GM23248 (cell line): ENCODE measurements around the gene TSPEAR. TPM values are rescaled to one million over a fixed set of nuclear protein-coding genes. Genes with fewer than 3 reads are reported as not detected.

Source experiments
- DNase-seq: peaks from one replicate; pipeline ENCODE4 v3.0.0-alpha.2; 2015
- H2AFZ ChIP-seq: fragments of 200-600 bp; sonication (generic); 2 replicates; pipeline ENCODE4 v1.6.1; 2016; ENCODE audit warnings: antibody characterized with exemption
- H3F3A ChIP-seq: fragments of 200-600 bp; sonication (generic); 2 replicates; pipeline ENCODE4 v1.6.1; 2016; ENCODE audit warnings: mild to moderate bottlenecking, antibody characterized with exemption, mixed run types; ENCODE audit not compliant: insufficient read depth
- H3K27ac ChIP-seq: fragments of 200-600 bp; sonication (generic); 2 replicates; pipeline ENCODE4 v1.5.1; 2016; ENCODE audit warnings: mild to moderate bottlenecking
- H3K27me3 ChIP-seq: fragments of 200-600 bp; sonication (generic); replicated peaks from 2 replicates; pipeline ENCODE4 v1.6.1; 2016; ENCODE audit warnings: mild to moderate bottlenecking; ENCODE audit not compliant: insufficient read depth
- H3K36me3 ChIP-seq: fragments of 200-600 bp; sonication (generic); 2 replicates; pipeline ENCODE4 v1.6.1; 2016; ENCODE audit warnings: low read depth, mild to moderate bottlenecking
- H3K4me1 ChIP-seq: fragments of 200-600 bp; sonication (generic); 2 replicates; pipeline ENCODE4 v1.6.1; 2016; ENCODE audit warnings: mild to moderate bottlenecking; ENCODE audit not compliant: insufficient read depth
- H3K4me2 ChIP-seq: fragments of 200-600 bp; sonication (generic); one replicate; pipeline ENCODE4 v1.6.1; 2016; ENCODE audit warnings: mild to moderate bottlenecking; ENCODE audit not compliant: unreplicated experiment
- H3K4me3 ChIP-seq: fragments of 200-600 bp; sonication (generic); 2 replicates; pipeline ENCODE4 v1.5.1; 2016; ENCODE audit warnings: mild to moderate bottlenecking
- H3K79me2 ChIP-seq: fragments of 200-600 bp; sonication (generic); 2 replicates; pipeline ENCODE4 v1.6.1; 2016; ENCODE audit warnings: mild to moderate bottlenecking; ENCODE audit not compliant: insufficient read depth
- H3K9ac ChIP-seq: fragments of 200-600 bp; sonication (generic); 2 replicates; pipeline ENCODE4 v1.6.1; 2016; ENCODE audit warnings: mild to moderate bottlenecking
- H3K9me2 ChIP-seq: fragments of 200-600 bp; sonication (generic); 2 replicates; pipeline ENCODE4 v1.6.1; 2016; ENCODE audit warnings: mixed run types, mild to moderate bottlenecking, moderate library complexity; ENCODE audit not compliant: insufficient read depth
- H3K9me3 ChIP-seq: fragments of 200-600 bp; sonication (generic); one replicate; pipeline ENCODE4 v1.6.1; 2017; ENCODE audit warnings: low read depth
- H4K20me1 ChIP-seq: fragments of 200-600 bp; sonication (generic); 2 replicates; pipeline ENCODE4 v1.6.0; 2016; ENCODE audit not compliant: insufficient read depth
- EZH2 ChIP-seq: fragments of 200-600 bp; sonication (generic); IDR thresholded peaks from 2 replicates; pipeline ENCODE4 v1.6.1; 2018; ENCODE audit warnings: antibody characterized with exemption, mild to moderate bottlenecking; ENCODE audit not compliant: insufficient read depth, poor library complexity, severe bottlenecking
- EZH2phosphoT487 ChIP-seq: fragments of 200-600 bp; sonication (generic); IDR thresholded peaks from 2 replicates; pipeline ENCODE4 v1.6.1; 2018; ENCODE audit warnings: antibody characterized with exemption, moderate library complexity, mild to moderate bottlenecking, low read depth; ENCODE audit not compliant: insufficient read depth
- WGBS, 2 experiments: methylation state at CpG; one replicate each; pipeline ENCODE4 v1.1.6; 2015 to 2017; ENCODE audit warnings: low lambda C conversion rate in 2 of 2, low coverage in 1 of 2; ENCODE audit errors: missing lambda C conversion rate in 2 of 2; 5-methylcytosine and 5-hydroxymethylcytosine counted together
- in situ Hi-C: fragments of 300-500 bp; cut with MboI; formaldehyde crosslinking; loops from 2 replicates; pipeline ENCODE4 v1.15.0; 2020
- polyA plus RNA-seq: library from polyadenylated mRNA; unstranded; fragments of >200 nt; fragmentation: Nextera tagmentation; extraction: Ambion mirVana; gene quantifications from 2 replicates; pipeline ENCODE4 v1.2.1, GENCODE V29; 2016
- total RNA-seq: library from RNA; depleted of rRNA; stranded (reverse); fragments of >200 nt; shearing (Covaris generic); gene quantifications from 2 replicates; pipeline ENCODE4 v1.2.3, GENCODE V29; 2014

TSPEAR gene
- total and polyA plus RNA-seq, 2 experiments from 2014 or later = not detected

- Histone ChIP-seq H3K4me3 (no peak overlapping the region), H3F3A (no peaks in the 10 kb centered on the region), H3K9me2 (no peaks in the 10 kb centered on the region), H3K27ac (no peak overlapping the region), H3K4me1 (no peaks in the 10 kb centered on the region), H3K36me3 (no peaks in the 10 kb centered on the region), H3K79me2 (no peaks in the 10 kb centered on the region), H3K9me3 (no peaks in the 10 kb centered on the region), H2AFZ (no peak overlapping the region), H4K20me1 (no peaks in the 10 kb centered on the region), H3K9ac (no peak overlapping the region), H3K4me2 (no peak overlapping the region), H3K27me3 (peaks cover 27% of the 10 kb centered on the region)
- in situ Hi-C loops = no loop called here
- TF ChIP-seq EZH2 (no peak), EZH2phosphoT487 (no peak)
- no peak for DNase-seq
- WGBS, 2 experiments = 14 to 20% methylated on average over 14 of the region's 14 CpGs
These were observed 162.4 kb downstream of the TSPEAR start for GRCh38 chr21:44548922-44549321.

- H3K79me2 ChIP-seq = no peaks in the 10 kb centered on the region
- no peak for TF ChIP-seq EZH2
- H3K4me1 ChIP-seq = no peaks in the 10 kb centered on the region
- no peak overlapping the region for H3K9ac ChIP-seq
- 23 to 24% methylated on average over 13 of the region's 13 CpGs for WGBS, 2 experiments
- no peaks in the 10 kb centered on the region for H3K9me3 ChIP-seq
- no peak overlapping the region for H2AFZ ChIP-seq
- no peak overlapping the region for H3K4me2 ChIP-seq
- in situ Hi-C loops = no loop called here
- no peak overlapping the region for H3K4me3 ChIP-seq
- H3K27me3 ChIP-seq = peaks cover 22% of the 10 kb centered on the region
- H4K20me1 ChIP-seq = no peaks in the 10 kb centered on the region
- H3K36me3 ChIP-seq = no peaks in the 10 kb centered on the region
- no peaks in the 10 kb centered on the region for H3F3A ChIP-seq
- no peak for DNase-seq
- H3K9me2 ChIP-seq = no peaks in the 10 kb centered on the region
- no peak overlapping the region for H3K27ac ChIP-seq
These were observed 163.0 kb downstream of the TSPEAR start for GRCh38 chr21:44548381-44548780.

- H3K9ac ChIP-seq = no peak overlapping the region
- no peak overlapping the region for H2AFZ ChIP-seq
- no peaks in the 10 kb centered on the region for H4K20me1 ChIP-seq
- 11 to 15% methylated on average over 5 of the region's 5 CpGs for WGBS, 2 experiments
- in situ Hi-C loops = no loop called here
- H3K4me3 ChIP-seq = no peak overlapping the region
- no peaks in the 10 kb centered on the region for H3K79me2 ChIP-seq
- no peaks in the 10 kb centered on the region for H3K9me3 ChIP-seq
- H3K4me2 ChIP-seq = no peak overlapping the region
- TF ChIP-seq EZH2phosphoT487 (no peak), EZH2 (no peak)
- no peak overlapping the region for H3K27ac ChIP-seq
- no peak for DNase-seq
- H3K36me3 ChIP-seq = no peaks in the 10 kb centered on the region
- no peaks in the 10 kb centered on the region for H3K9me2 ChIP-seq
- H3K27me3 ChIP-seq = peaks cover 17% of the 10 kb centered on the region
- no peaks in the 10 kb centered on the region for H3F3A ChIP-seq
- H3K4me1 ChIP-seq = no peaks in the 10 kb centered on the region
These were observed 163.6 kb downstream of the TSPEAR start for GRCh38 chr21:44547656-44548331.

- Histone ChIP-seq H3K9me3 (no peaks in the 10 kb centered on the region), H2AFZ (no peak overlapping the region), H3K27ac (no peak overlapping the region), H3K9me2 (no peaks in the 10 kb centered on the region), H3K79me2 (no peaks in the 10 kb centered on the region), H3F3A (no peaks in the 10 kb centered on the region), H3K4me1 (no peaks in the 10 kb centered on the region), H3K27me3 (peaks cover 17% of the 10 kb centered on the region), H3K4me3 (no peak overlapping the region), H3K36me3 (no peaks in the 10 kb centered on the region), H3K9ac (no peak overlapping the region), H4K20me1 (no peaks in the 10 kb centered on the region), H3K4me2 (no peak overlapping the region)
- no peak for DNase-seq
- 16% methylated on average over 3 of the region's 3 CpGs for WGBS, 2 experiments
- in situ Hi-C loops = no loop called here
- no peak for TF ChIP-seq EZH2
These were observed 166.8 kb downstream of the TSPEAR start for GRCh38 chr21:44544566-44544965.

GRCh38 chr21:44542716-44543115 is 168.7 kb downstream of the TSPEAR start:
- Histone ChIP-seq H3K9me3 (no peaks in the 10 kb centered on the region), H3K4me3 (no peak overlapping the region), H3K79me2 (no peaks in the 10 kb centered on the region), H3K27ac (no peak overlapping the region), H3K9ac (no peak overlapping the region), H3K4me2 (no peak overlapping the region), H4K20me1 (no peaks in the 10 kb centered on the region), H3K27me3 (peaks cover 4% of the 10 kb centered on the region; the same call in 1 of the 2 replicates), H3F3A (no peaks in the 10 kb centered on the region), H3K36me3 (no peaks in the 10 kb centered on the region), H3K9me2 (no peaks in the 10 kb centered on the region), H2AFZ (no peak overlapping the region), H3K4me1 (no peaks in the 10 kb centered on the region)
- in situ Hi-C loops = no loop called here
- TF ChIP-seq EZH2 (no peak), EZH2phosphoT487 (no peak)
- no peak for DNase-seq
- WGBS, 2 experiments = 11 to 16% methylated on average over 1 of the region's 1 CpG
